Keratinocyte (primary cell): ENCODE results near the gene SYNE2.

Experiments used
- EZH2 ChIP-seq: IDR thresholded peaks from one replicate; pipeline ENCODE4 v1.6.1; 2012; ENCODE audit warnings: inconsistent platforms, mild to moderate bottlenecking, low read length, moderate library complexity
- TF ChIP-seq, protein P1 (sequence below), 3 experiments: IDR thresholded peaks in 1 of 3; conservative IDR thresholded peaks in 1 of 3; optimal IDR thresholded peaks in 1 of 3; 2 replicates in 2 of 3; 3 replicates in 1 of 3; pipeline versions ENCODE3 to v1.5.1; 2011; ENCODE audit warnings: low read length in 3 of 3, mild to moderate bottlenecking in 3 of 3, moderate library complexity in 2 of 3, control low read depth in 1 of 3, inconsistent platforms in 1 of 3; ENCODE audit not compliant: insufficient read depth in 2 of 3; ENCODE audit errors: extremely low read depth in 1 of 3

DNA sequence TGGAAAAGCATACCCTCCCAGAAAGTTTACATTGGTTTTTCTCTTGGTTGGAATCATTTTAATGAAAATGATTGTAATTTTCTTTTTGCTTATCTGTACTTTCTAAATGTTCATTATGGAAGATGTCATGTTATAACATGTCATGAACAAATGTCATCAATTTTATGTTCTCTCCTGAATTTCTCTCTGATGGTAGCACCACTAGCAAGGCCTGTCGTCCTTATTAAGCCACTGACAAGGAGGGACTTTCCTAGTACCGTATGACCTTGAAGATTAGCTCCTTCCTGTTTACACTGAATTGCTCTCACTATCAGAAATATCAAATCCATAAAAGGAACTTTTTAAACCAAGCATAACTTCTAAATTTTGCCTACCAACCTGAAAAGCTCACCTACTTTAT is 342.4 kb downstream of the SYNE2 start:
- TF ChIP-seq, protein P1, sequence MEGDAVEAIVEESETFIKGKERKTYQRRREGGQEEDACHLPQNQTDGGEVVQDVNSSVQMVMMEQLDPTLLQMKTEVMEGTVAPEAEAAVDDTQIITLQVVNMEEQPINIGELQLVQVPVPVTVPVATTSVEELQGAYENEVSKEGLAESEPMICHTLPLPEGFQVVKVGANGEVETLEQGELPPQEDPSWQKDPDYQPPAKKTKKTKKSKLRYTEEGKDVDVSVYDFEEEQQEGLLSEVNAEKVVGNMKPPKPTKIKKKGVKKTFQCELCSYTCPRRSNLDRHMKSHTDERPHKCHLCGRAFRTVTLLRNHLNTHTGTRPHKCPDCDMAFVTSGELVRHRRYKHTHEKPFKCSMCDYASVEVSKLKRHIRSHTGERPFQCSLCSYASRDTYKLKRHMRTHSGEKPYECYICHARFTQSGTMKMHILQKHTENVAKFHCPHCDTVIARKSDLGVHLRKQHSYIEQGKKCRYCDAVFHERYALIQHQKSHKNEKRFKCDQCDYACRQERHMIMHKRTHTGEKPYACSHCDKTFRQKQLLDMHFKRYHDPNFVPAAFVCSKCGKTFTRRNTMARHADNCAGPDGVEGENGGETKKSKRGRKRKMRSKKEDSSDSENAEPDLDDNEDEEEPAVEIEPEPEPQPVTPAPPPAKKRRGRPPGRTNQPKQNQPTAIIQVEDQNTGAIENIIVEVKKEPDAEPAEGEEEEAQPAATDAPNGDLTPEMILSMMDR (optimal IDR thresholded peaks at IDR 0.05 in 1 of 3, IDR thresholded peaks at IDR 0.05 in 1 of 3, conservative IDR thresholded peaks at IDR 0.05 in 1 of 3; ENCODE audit: extremely low read depth in 1 of 3, insufficient read depth in 2 of 3, low read length in 3 of 3), result no peak
- TF ChIP-seq EZH2, result no peak
